GM13977 (cell line): ENCODE results near the gene HMBS.

Experiments
- DNase-seq: peaks from one replicate; pipeline ENCODE4 v3.0.0; 2012; ENCODE audit warnings: low spot score
- in situ Hi-C: fragments of 300-500 bp; cut with MboI; formaldehyde crosslinking; loops from one replicate; pipeline ENCODE4 v1.12.0; 2022; ENCODE audit warnings: low sequenced_read_pairs, low pct_unique_long_range_greater_than_20kb, mixed read lengths, inconsistent platforms; ENCODE audit not compliant: unreplicated experiment
- TF ChIP-seq, protein P1 (sequence below): IDR thresholded peaks from 2 replicates; pipeline ENCODE4 v1.5.1; 2012; ENCODE audit warnings: mild to moderate bottlenecking, control low read depth; ENCODE audit not compliant: insufficient read depth; ENCODE audit errors: extremely low read depth, missing control alignments

HMBS gene

DNA sequence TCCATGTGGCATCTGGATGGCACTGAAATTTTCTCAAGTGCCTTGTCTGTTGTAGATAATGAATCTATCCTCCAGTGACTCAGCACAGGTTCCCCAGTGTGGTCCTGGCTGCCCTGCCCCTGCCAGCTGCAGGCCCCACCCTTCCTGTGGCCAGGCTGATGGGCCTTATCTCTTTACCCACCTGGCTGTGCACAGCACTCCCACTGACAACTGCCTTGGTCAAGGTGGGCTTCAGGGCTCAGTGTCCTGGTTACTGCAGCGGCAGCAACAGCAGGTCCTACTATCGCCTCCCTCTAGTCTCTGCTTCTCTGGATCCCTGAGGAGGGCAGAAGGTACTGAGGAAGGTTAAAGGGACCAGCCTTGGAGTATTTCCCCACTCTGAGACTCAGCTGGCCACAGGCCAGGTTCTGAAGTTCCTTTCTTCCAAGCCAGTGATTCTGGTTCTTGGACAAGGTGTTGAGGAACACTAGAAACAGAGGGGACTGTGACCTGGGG, 3.1 kb downstream of the HMBS start:
- in situ Hi-C loops: no loop called here
- DNase-seq: no peak
- TF ChIP-seq, protein P1, sequence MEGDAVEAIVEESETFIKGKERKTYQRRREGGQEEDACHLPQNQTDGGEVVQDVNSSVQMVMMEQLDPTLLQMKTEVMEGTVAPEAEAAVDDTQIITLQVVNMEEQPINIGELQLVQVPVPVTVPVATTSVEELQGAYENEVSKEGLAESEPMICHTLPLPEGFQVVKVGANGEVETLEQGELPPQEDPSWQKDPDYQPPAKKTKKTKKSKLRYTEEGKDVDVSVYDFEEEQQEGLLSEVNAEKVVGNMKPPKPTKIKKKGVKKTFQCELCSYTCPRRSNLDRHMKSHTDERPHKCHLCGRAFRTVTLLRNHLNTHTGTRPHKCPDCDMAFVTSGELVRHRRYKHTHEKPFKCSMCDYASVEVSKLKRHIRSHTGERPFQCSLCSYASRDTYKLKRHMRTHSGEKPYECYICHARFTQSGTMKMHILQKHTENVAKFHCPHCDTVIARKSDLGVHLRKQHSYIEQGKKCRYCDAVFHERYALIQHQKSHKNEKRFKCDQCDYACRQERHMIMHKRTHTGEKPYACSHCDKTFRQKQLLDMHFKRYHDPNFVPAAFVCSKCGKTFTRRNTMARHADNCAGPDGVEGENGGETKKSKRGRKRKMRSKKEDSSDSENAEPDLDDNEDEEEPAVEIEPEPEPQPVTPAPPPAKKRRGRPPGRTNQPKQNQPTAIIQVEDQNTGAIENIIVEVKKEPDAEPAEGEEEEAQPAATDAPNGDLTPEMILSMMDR: no peak

DNA sequence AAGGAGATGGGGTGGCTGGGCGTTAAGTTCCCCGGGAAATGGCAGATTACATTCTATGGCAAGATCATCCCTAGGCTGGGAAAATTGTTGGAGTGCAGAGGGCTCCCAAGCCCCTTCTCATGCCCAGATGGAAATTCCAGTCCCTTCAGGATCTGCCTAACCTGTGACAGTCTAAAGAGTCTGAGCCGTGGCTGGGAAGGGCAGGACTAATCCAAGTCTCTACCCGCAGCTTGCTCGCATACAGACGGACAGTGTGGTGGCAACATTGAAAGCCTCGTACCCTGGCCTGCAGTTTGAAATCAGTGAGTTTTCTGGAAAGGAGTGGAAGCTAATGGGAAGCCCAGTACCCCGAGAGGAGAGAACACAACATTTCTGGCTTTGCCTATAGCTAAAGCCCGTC, 3.7 kb downstream of the HMBS start:
- no peak for DNase-seq
- in situ Hi-C loops: no loop called here
- TF ChIP-seq, protein P1: no peak

DNA sequence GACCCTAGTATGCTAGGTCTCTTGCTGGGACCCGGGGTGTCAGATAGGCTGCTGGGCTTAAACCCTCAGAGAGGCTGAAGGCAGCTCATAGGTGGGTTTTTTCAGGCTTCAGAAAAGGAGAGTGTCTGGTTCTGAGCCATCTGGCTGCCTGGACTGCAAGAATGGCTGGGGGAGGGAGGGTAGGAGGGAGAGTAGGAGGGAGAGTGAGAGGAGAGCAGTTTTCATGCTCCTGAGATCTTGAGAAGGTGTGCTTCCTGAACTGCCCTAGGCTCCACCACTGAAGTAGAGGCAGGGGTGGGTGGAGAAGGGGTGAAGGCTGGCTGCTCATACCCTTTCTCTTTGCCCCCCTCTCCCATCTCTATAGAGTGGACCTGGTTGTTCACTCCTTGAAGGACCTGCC, 4.6 kb downstream of the HMBS start:
- no peak for DNase-seq
- TF ChIP-seq, protein P1: no peak
- in situ Hi-C loops: no loop called here

- DNase-seq: no peak
- in situ Hi-C loops: no loop called here
These were observed 6.5 kb downstream of the HMBS start for GRCh38 chr11:119091178-119091577.

GRCh38 chr11:119091966-119092879, 7.5 kb downstream of the HMBS start:
- TF ChIP-seq, protein P1: no peak

More at GRCh38 chr11:119091178-119091577, 6.5 kb downstream of the HMBS start:
- TF ChIP-seq, protein P1: no peak

GRCh38 chr11:119092880-119093842, 8.5 kb downstream of the HMBS start:
- in situ Hi-C loops: no loop called here
- no peak for DNase-seq

More at GRCh38 chr11:119091966-119092879, 7.5 kb downstream of the HMBS start:
- in situ Hi-C loops: no loop called here
- no peak for DNase-seq

More at GRCh38 chr11:119092880-119093842, 8.5 kb downstream of the HMBS start:
- TF ChIP-seq, protein P1: no peak
